Activated T-cell treated with anti-CD3 and anti-CD28 coated beads, Interleukin-2, amount 50 U/mL, for 24 hours (primary cell): ENCODE results near the gene SLC2A10.

Experiments
- DNase-seq: peaks from one replicate; pipeline ENCODE4 v3.0.0-alpha.2; 2020
- H3K27ac Mint-ChIP-seq: 2 replicates; pipeline ENCODE4 v1.8.0; 2020; ENCODE audit warnings: mild to moderate bottlenecking, mixed read lengths
- H3K27me3 Mint-ChIP-seq: 2 replicates; pipeline ENCODE4 v1.8.0; 2020; ENCODE audit warnings: mixed read lengths
- H3K36me3 Mint-ChIP-seq: 2 replicates; pipeline ENCODE4 v1.8.0; 2020; ENCODE audit warnings: low read depth, mixed read lengths
- H3K4me1 Mint-ChIP-seq: 2 replicates; pipeline ENCODE4 v1.8.0; 2020; ENCODE audit warnings: low read depth, mixed read lengths
- H3K4me3 Mint-ChIP-seq: 2 replicates; pipeline ENCODE4 v1.8.0; 2020; ENCODE audit warnings: mild to moderate bottlenecking, moderate library complexity, mixed read lengths
- H3K9me3 Mint-ChIP-seq: 2 replicates; pipeline ENCODE4 v1.8.0; 2020; ENCODE audit warnings: mixed read lengths

Gene SLC2A10

DNA sequence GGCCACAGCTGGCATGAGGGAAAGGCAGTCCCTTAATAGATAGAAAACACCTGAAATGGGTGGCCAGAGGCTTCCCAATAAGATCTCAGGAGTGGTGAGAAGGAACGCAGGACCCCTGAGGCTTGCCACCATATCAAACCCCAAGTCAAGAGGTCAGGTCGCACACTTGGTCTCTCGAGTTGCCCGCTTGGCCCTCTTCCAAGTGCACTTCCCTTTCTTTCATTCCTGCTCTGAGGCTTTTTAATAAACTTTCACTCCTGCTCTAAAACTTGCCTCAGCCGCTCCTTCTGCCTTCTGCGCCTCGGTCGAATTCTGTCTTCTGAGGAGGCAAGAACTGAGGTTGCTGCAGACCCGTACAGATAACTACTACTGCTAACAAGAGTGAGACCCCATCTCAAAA, 64.2 kb downstream of the SLC2A10 start:
- no peaks in the 10 kb centered on the region for H3K4me1 Mint-ChIP-seq
- no peak overlapping the region for H3K4me3 Mint-ChIP-seq
- H3K36me3 Mint-ChIP-seq = no peaks in the 10 kb centered on the region
- DNase-seq = no peak
- no peak overlapping the region for H3K27ac Mint-ChIP-seq
- H3K9me3 Mint-ChIP-seq = no peaks in the 10 kb centered on the region
- peaks cover 56% of the 10 kb centered on the region for H3K27me3 Mint-ChIP-seq

DNA sequence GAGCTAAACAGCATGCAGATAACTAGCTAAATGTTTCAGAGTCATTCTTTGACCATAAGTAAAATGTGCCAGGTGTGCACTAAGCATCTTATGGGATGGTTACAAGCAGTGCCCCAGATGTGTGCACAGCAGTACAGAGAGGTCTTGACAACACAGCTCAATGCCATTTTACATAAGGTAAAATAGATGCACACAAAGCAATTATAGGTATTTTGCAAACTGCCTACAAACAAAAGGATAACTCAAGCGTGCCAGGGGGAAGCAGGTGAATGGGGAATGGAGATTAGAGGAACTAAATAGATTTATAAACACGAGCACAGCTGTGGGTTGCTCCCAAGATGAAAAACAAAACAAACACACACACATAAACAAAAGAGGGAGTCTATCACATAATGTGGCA, 64.8 kb downstream of the SLC2A10 start:
- Mint-ChIP-seq H3K27ac (no peak overlapping the region), H3K36me3 (no peaks in the 10 kb centered on the region), H3K4me1 (no peaks in the 10 kb centered on the region), H3K9me3 (no peaks in the 10 kb centered on the region), H3K27me3 (peaks cover 50% of the 10 kb centered on the region), H3K4me3 (no peak overlapping the region)
- DNase-seq = no peak

DNA sequence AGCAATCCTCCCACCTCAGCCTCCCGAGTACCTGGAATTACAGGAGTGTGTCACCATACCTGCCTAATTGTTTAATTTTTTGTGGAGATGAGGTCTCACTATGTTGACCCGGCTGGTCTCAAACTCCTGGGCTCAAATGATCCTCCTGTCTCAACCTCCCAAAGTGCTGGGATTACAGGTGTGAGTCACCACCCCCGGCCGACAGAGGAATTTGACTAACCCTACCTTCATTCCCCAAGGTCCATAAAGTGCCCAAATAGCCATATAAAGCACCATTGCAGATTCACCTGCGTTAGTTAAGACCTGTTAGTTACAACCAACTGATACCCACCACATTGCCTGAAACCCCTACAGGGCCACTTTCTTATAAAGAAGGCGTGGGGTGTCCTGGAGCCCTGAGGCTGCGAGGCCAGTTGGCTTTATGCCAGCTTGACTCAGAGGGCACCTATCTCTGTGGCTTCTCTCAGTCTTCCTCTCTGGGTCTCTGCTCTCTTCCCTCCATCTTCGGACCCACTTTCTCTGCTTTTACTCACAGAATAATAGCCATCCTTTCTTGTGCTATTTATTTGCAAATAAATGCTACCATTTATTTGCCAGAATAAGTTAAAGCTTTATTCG, 65.6 kb downstream of the SLC2A10 start:
- H3K4me3 Mint-ChIP-seq = no peak overlapping the region
- no peak overlapping the region for H3K27ac Mint-ChIP-seq

DNA sequence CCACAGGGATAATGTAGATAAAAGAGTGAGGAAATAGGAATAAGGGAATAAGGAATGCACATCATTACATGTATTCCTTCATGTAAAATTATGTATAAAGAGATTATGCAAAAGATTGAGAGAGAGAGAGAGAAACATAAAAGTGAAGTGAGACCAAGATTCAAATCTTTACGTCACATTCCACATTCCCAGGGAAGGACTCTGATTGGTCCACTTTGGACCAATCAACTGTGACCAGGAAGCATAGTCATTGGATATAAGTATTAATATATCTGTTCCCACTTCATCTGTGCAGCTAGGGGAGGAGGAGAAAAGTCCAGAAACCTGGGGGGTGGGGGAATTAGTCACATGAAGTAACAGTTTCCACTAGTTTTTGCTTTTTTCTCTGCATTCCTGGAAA, 66.4 kb downstream of the SLC2A10 start:
- no peaks in the 10 kb centered on the region for H3K36me3 Mint-ChIP-seq

More for the DNA sequence above, 65.6 kb downstream of the SLC2A10 start:
- no peak for DNase-seq
- H3K4me1 Mint-ChIP-seq = no peaks in the 10 kb centered on the region
- H3K36me3 Mint-ChIP-seq = no peaks in the 10 kb centered on the region
- H3K9me3 Mint-ChIP-seq = no peaks in the 10 kb centered on the region
- H3K27me3 Mint-ChIP-seq = peaks cover 49% of the 10 kb centered on the region

DNA sequence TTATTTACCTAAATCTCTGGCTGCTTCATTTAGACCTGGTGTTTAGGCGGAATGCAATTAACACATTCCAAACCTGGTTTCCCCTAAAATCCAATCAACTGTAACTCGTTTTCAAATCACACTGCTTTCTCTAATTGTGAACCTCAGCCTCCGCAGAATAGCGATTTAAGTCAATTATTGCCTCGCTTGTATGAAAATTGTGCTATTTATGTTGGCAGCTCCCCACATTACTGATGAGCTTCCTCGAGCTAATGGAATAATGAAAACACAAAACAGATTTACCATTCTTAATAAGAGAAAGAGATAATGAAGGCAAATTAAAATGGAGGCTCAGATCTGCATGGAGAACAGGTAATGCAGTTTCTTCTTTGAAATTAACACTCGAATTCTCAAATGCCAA, 67.9 kb downstream of the SLC2A10 start:
- Mint-ChIP-seq H3K9me3 (no peaks in the 10 kb centered on the region), H3K27me3 (peaks cover 42% of the 10 kb centered on the region), H3K27ac (no peak overlapping the region), H3K4me1 (no peaks in the 10 kb centered on the region), H3K36me3 (no peaks in the 10 kb centered on the region), H3K4me3 (no peak overlapping the region)
- no peak for DNase-seq

More for the DNA sequence above, 66.4 kb downstream of the SLC2A10 start:
- no peaks in the 10 kb centered on the region for H3K4me1 Mint-ChIP-seq
- peaks cover 42% of the 10 kb centered on the region for H3K27me3 Mint-ChIP-seq
- H3K9me3 Mint-ChIP-seq = no peaks in the 10 kb centered on the region
- no peak for DNase-seq
- H3K27ac Mint-ChIP-seq = no peak overlapping the region
- no peak overlapping the region for H3K4me3 Mint-ChIP-seq

DNA sequence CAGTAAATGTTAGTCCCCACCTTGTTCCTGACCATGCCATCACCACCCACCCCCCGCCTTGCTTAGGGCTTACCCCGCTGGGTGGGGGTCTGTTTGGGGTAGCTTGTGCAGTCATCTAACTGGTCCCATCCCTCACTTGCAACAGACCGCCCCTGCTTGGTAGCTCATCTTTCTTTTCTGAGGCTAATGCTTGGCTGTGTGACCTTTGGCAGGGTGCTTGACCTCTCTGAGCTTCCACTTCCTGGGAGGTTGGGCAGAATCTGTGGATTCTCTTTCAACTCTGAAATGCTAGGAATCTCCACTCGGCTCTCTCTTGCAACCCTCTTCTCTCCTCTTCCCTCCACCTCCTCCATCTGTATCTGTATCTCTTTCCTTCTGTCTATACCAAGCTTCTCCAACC, 70.4 kb downstream of the SLC2A10 start:
- no peaks in the 10 kb centered on the region for H3K36me3 Mint-ChIP-seq
- DNase-seq = no peak

DNA sequence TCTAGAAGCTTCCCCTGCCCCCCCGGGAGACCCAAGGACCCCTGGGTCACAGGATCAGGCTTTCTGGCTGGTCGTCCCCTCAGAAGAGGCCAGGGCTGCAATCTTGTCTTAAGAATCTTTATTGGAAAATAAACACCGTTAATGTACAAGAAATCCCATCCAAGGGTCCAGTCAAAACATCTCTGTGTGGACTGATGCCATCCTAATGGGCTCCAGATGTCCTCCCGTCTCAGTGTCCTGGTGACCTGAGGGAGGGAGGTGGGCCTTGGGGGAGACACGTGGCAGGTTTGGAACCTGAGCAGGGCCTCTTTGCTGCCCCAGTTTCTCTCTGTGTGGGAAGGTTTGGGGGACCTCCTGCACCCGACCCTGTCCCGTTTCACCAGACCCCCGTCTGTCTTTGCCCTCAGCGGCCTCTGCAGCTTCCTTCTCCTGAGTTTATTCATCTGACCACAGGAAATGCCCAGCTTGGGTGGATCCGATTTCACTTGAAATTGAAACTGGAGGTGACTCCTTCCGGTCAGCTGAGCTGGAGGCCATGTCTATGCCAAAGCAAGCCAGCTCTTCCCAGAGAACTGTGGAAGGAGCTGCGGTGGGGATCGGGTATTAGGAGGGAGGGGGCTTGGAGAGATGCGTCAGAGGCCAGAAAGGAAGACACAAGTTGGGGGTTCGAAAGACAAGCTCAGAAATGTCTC, 75.1 kb downstream of the SLC2A10 start:
- H3K27me3 Mint-ChIP-seq = peaks cover 22% of the 10 kb centered on the region
- no peak for DNase-seq
- H3K4me1 Mint-ChIP-seq = no peaks in the 10 kb centered on the region
- H3K27ac Mint-ChIP-seq = no peak overlapping the region
- no peaks in the 10 kb centered on the region for H3K36me3 Mint-ChIP-seq
- no peaks in the 10 kb centered on the region for H3K9me3 Mint-ChIP-seq
- H3K4me3 Mint-ChIP-seq = no peak overlapping the region

More for the DNA sequence above, 70.4 kb downstream of the SLC2A10 start:
- H3K4me3 Mint-ChIP-seq = no peak overlapping the region
- no peaks in the 10 kb centered on the region for H3K4me1 Mint-ChIP-seq
- H3K27ac Mint-ChIP-seq = no peak overlapping the region
- H3K27me3 Mint-ChIP-seq = peaks cover 28% of the 10 kb centered on the region
- no peaks in the 10 kb centered on the region for H3K9me3 Mint-ChIP-seq
